Measurements from ENCODE around the gene NUDT14. TPM values are rescaled to one million over a fixed set of nuclear protein-coding genes. Genes with fewer than 3 reads are reported as not detected.

The NUDT14 gene
- total and polyA plus RNA-seq, 2 of the 4 experiments (the other 2 are of a cell fraction): 5.6 to 9.3 TPM

DNA sequence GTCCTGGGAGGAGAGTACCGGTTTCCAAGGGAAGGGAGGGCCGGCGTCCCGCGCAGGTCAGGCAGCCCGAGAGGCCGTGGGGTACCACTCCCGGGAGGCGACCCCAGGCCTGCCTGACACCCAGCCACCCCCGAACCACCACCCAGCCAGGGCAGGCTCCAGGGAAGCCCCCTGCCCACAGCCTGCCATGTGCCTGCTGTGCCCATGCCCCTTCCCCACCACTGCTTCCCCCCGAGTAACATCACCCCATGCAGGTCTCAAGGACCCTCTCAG is 2.3 kb downstream of the NUDT14 start:
- H3K14ac ChIP-seq (replicated peaks; ENCODE audit: low read depth, low read length): no peak overlapping the region
- H2AFZ ChIP-seq (replicated peaks; ENCODE audit: low read length, poor library complexity): no peak overlapping the region
- H3K27ac ChIP-seq (ENCODE audit: insufficient read depth, low read length): no peak overlapping the region
- H2BK20ac ChIP-seq (ENCODE audit: low read depth, low read length): no peak overlapping the region
- no peak overlapping the region for H3K18ac ChIP-seq (ENCODE audit: low read depth, low read length)
- peaks cover 4% of the 10 kb centered on the region; the same call in 1 of the 2 replicates for H4K20me1 ChIP-seq (ENCODE audit: insufficient read depth, low read length)
- POLR2A ChIA-PET (ENCODE audit: unreplicated experiment): no interaction called here
- peaks cover 9% of the 10 kb centered on the region; the same call in 1 of the 2 replicates for H3K27me3 ChIP-seq (ENCODE audit: control insufficient read depth, insufficient read depth, low read length)
- no peaks in the 10 kb centered on the region for H3K9me3 ChIP-seq (ENCODE audit: control insufficient read depth, insufficient read depth, low read length)
- H3K4ac ChIP-seq (ENCODE audit: low read depth, low read length): no peak overlapping the region
- TF ChIP-seq MAFK (IDR thresholded peaks at IDR 0.05; ENCODE audit: low read depth, low read length) (no peak), MAZ (IDR thresholded peaks at IDR 0.05; ENCODE audit: borderline replicate concordance, low read depth, low read length) (no peak), RCOR1 (IDR thresholded peaks at IDR 0.05; ENCODE audit: insufficient replicate concordance, low read length) (no peak), FOS (IDR thresholded peaks at IDR 0.05; ENCODE audit: low read depth, low read length) (no peak), MXI1 (IDR thresholded peaks at IDR 0.05; ENCODE audit: borderline replicate concordance, low read depth, low read length) (no peak), RAD21 (IDR thresholded peaks at IDR 0.05; ENCODE audit: low read length) (no peak)
- TF ChIP-seq, protein P1, sequence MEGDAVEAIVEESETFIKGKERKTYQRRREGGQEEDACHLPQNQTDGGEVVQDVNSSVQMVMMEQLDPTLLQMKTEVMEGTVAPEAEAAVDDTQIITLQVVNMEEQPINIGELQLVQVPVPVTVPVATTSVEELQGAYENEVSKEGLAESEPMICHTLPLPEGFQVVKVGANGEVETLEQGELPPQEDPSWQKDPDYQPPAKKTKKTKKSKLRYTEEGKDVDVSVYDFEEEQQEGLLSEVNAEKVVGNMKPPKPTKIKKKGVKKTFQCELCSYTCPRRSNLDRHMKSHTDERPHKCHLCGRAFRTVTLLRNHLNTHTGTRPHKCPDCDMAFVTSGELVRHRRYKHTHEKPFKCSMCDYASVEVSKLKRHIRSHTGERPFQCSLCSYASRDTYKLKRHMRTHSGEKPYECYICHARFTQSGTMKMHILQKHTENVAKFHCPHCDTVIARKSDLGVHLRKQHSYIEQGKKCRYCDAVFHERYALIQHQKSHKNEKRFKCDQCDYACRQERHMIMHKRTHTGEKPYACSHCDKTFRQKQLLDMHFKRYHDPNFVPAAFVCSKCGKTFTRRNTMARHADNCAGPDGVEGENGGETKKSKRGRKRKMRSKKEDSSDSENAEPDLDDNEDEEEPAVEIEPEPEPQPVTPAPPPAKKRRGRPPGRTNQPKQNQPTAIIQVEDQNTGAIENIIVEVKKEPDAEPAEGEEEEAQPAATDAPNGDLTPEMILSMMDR (conservative IDR thresholded peaks at IDR 0.05; ENCODE audit: low read depth, low read length): no peak
- TF ChIP-seq, protein P2, sequence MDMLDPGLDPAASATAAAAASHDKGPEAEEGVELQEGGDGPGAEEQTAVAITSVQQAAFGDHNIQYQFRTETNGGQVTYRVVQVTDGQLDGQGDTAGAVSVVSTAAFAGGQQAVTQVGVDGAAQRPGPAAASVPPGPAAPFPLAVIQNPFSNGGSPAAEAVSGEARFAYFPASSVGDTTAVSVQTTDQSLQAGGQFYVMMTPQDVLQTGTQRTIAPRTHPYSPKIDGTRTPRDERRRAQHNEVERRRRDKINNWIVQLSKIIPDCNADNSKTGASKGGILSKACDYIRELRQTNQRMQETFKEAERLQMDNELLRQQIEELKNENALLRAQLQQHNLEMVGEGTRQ (IDR thresholded peaks at IDR 0.05; ENCODE audit: low read depth, low read length): no peak
- no peak overlapping the region for H3K23ac ChIP-seq (ENCODE audit: low read depth, low read length)
- H2BK15ac ChIP-seq (ENCODE audit: low read depth, low read length): no peak overlapping the region
- H3K9me1 ChIP-seq (ENCODE audit: insufficient read depth, low read length): no peaks in the 10 kb centered on the region
- no peak overlapping the region for H4K5ac ChIP-seq (ENCODE audit: low read depth, low read length)
- dilution Hi-C loops (cut with HindIII; ENCODE audit: low sequenced_read_pairs, unreplicated experiment): no loop called here
- H3K79me1 ChIP-seq (ENCODE audit: low read depth in 1 of 2, low read length in 2 of 2): no peaks in the 10 kb centered on the region
- no peaks in the 10 kb centered on the region for H3K36me3 ChIP-seq (ENCODE audit: control insufficient read depth, insufficient read depth, low read length)
- no peak overlapping the region for H2BK120ac ChIP-seq (ENCODE audit: low read depth, low read length)
- H3K4me3 ChIP-seq (ENCODE audit: insufficient read depth, low read depth, low read length): no peak overlapping the region
- no peak for ATAC-seq (ENCODE audit: low read depth)
- no peak overlapping the region for H4K91ac ChIP-seq (ENCODE audit: insufficient read depth, low read depth, low read length)
- H3K56ac ChIP-seq (ENCODE audit: extremely low read depth, insufficient read depth, low read length): no peak overlapping the region
- no TSS peak for BruUV-seq (replicated peaks)
- H4K8ac ChIP-seq (ENCODE audit: low read depth in 2 of 2, low read length in 2 of 2): no peak overlapping the region
- no peak overlapping the region for H3K4me2 ChIP-seq (ENCODE audit: low read depth, low read length)
- H2AK5ac ChIP-seq (ENCODE audit: low read depth, low read length): no peak overlapping the region
- 71% methylated on average over 1 of the region's 11 CpGs; no CpG with 5 or more reads in 1 of the 2 experiments for WGBS, 2 experiments (ENCODE audit: extremely low coverage in 2 of 2, insufficient read length in 1 of 2)
- H3K4me1 ChIP-seq (ENCODE audit: control insufficient read depth, insufficient read depth, low read length): peaks cover 4% of the 10 kb centered on the region; the same call in 1 of the 2 replicates
- no peak overlapping the region for H2BK5ac ChIP-seq (ENCODE audit: low read depth, low read length, poor library complexity, severe bottlenecking)
- no peak overlapping the region for H2AK9ac ChIP-seq (replicated peaks; ENCODE audit: low read depth, low read length, poor library complexity)
- DNase-seq: no peak
- intact Hi-C loops (cut with micrococcal nuclease): no loop called here
- CTCF ChIA-PET: interaction anchor here (0.6 kb wide), 1 partner anchor 183 kb away, joined by 8 read pairs; no protein-coding TSS in a partner anchor
- in situ Hi-C loops (cut with MboI; ENCODE audit: low sequenced_read_pairs): no loop called here
- H3K9ac ChIP-seq (ENCODE audit: low read depth, low read length): no peak overlapping the region
